Rectal smooth muscle tissue (tissue), 1 donor: ENCODE data around the gene RPRD1B.

Experiments used
- H3K27ac ChIP-seq: one replicate; pipeline ENCODE4 v1.7.0; 2013; ENCODE audit warnings: low read depth, low read length, inconsistent platforms
- H3K27me3 ChIP-seq: one replicate; pipeline ENCODE4 v1.7.0; 2013; ENCODE audit warnings: low read length; ENCODE audit not compliant: control insufficient read depth, insufficient read depth
- H3K36me3 ChIP-seq: one replicate; pipeline ENCODE4 v1.7.0; 2013; ENCODE audit warnings: low read length; ENCODE audit not compliant: control insufficient read depth, insufficient read depth
- H3K4me1 ChIP-seq: one replicate; pipeline ENCODE4 v1.7.0; 2013; ENCODE audit warnings: low read length; ENCODE audit not compliant: control insufficient read depth, insufficient read depth
- H3K4me3 ChIP-seq: one replicate; pipeline ENCODE4 v1.7.0; 2013; ENCODE audit warnings: low read length
- H3K9ac ChIP-seq: one replicate; pipeline ENCODE4 v1.7.0; 2013; ENCODE audit warnings: low read length

RPRD1B gene

DNA sequence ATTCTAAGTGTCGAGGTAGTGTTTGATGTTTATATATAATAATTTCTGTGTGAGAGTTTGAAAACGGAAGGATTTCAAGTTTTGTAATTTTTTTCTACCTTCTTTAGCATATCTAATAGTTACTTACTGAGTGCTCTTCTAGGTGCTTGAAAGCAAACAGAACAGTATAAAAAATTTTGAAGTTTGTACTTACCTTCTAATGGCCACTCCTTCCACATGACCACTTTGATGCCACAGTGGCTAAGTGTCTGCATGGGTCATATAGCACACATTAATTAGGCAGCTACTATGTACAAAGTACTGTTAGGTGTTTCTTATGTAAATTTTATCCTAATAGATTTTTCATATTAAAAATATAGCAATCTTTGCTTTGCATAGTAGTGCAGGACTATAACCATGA lies 21.1 kb downstream of the RPRD1B start:
- H3K9ac ChIP-seq: no peak overlapping the region
- no peak overlapping the region for H3K4me3 ChIP-seq
- H3K27me3 ChIP-seq: no peaks in the 10 kb centered on the region
- peaks cover 13% of the 10 kb centered on the region for H3K36me3 ChIP-seq
- H3K4me1 ChIP-seq: peaks cover 5% of the 10 kb centered on the region
- H3K27ac ChIP-seq: no peak overlapping the region

DNA sequence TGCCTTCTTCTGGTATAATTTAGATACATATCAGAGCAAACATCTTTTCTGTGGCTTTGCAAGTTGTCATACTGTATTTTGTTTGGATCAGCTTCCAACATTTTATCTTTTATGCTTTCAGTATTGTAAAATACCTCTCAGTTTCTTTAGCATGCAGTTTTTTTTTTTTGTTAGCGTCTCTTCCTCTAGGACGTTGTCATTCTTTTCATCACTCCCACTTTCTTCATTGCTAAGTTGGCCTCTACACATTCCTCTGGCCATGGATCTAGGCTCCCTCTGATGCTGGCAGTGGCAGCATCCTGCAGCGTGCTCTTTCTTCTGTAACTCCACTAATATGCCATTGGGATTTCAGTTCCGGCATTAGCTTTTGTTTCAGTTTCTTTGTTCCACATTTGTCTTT lies 21.7 kb downstream of the RPRD1B start:
- Histone ChIP-seq H3K4me1 (no peaks in the 10 kb centered on the region), H3K27ac (no peak overlapping the region), H3K4me3 (no peak overlapping the region), H3K36me3 (peaks cover 10% of the 10 kb centered on the region), H3K27me3 (no peaks in the 10 kb centered on the region), H3K9ac (no peak overlapping the region)

DNA sequence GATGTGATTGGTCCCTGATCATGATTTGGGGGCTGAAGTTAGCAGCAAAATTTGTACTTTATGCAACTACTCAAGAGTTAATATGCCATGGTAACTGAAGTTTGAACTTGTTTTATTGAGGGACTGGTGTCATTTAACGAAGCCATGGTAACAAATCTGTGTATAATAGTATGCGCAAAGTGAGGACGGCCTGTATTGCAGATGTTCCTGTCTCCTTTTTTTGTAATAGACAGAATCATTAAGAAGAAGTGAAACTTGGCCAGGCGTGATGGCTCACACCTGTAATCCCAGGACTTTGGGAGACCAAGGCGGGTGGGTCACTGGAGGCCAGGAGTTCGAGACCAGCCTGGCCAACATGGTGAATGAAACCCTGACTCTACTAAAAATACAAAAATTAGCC lies 22.3 kb downstream of the RPRD1B start:
- H3K9ac ChIP-seq: no peak overlapping the region
- H3K27me3 ChIP-seq: no peaks in the 10 kb centered on the region
- no peaks in the 10 kb centered on the region for H3K4me1 ChIP-seq
- H3K27ac ChIP-seq: no peak overlapping the region
- peaks cover 10% of the 10 kb centered on the region for H3K36me3 ChIP-seq
- H3K4me3 ChIP-seq: no peak overlapping the region

DNA sequence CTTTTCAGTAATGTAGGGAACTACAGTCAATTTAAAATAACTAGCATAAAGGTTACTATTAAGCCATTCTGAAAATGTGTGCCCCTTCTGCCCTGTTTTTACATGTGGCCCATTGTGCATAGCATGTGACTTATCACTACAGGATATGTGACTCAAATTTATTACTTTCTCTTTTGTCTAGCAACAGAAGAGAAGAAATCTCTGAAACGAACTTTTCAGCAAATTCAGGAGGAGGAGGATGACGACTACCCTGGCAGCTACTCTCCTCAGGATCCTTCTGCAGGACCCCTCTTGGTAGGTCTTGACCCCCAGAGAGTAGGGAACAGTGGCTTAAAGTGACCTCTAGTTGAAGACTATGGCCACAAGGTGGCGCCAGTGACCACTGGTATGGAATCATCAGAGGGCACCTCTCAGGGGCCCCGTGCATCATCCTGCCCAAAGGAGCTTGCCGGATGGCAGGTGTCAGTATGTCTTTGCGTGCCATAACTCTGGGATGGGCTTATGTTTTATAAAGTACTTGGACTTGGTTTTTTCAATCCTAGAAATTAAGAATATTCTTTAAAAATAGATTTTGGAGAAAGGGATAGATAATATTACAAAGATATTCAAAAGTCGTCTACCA lies 23.9 kb downstream of the RPRD1B start:
- H3K36me3 ChIP-seq: peaks cover 12% of the 10 kb centered on the region
- H3K27me3 ChIP-seq: no peaks in the 10 kb centered on the region
- H3K9ac ChIP-seq: no peak overlapping the region
- H3K27ac ChIP-seq: no peak overlapping the region
- H3K4me1 ChIP-seq: no peaks in the 10 kb centered on the region
- no peak overlapping the region for H3K4me3 ChIP-seq

DNA sequence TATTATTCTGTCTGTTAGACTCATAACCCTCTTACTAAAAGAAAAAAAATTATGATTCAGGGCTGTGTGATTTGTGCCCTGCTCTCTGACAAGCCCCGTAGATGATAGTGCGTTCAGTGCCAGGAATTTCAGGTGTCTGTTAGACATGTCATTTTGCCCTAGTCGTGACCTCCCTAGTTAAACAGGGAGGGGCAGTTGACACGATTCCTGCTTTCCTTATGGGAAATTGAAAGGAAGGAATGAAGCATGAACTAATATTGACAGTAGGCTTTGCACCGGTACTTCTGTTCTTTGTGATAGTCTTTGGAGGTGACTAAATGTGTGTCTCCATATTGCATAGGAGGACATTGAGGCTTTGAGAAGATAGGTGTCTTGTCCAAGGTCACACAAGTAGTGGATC lies 26.3 kb downstream of the RPRD1B start:
- peaks cover 22% of the 10 kb centered on the region for H3K36me3 ChIP-seq
- no peak overlapping the region for H3K9ac ChIP-seq
- H3K27ac ChIP-seq: no peak overlapping the region
- no peak overlapping the region for H3K4me3 ChIP-seq
- no peaks in the 10 kb centered on the region for H3K27me3 ChIP-seq
- no peaks in the 10 kb centered on the region for H3K4me1 ChIP-seq

DNA sequence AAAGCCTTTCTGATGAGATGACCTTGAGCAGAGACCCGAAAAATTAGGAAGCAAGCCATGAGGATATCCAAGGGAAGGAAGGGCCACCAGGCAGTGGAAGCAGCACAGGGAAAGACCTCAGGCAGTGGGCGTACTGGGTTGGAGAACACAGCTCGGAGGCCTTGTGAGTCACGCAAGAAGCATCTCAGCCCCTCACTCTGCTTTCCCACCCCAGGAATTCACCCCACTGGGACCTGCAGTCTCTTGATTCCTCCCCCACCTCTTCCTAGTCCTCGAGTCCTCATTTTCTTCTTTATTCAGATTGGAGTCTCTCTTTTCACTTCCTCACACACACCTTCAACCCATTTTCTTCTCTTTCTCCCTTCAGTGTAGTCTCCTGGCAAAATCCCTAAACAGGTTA lies 27.0 kb downstream of the RPRD1B start:
- Histone ChIP-seq H3K27me3 (no peaks in the 10 kb centered on the region), H3K4me1 (no peaks in the 10 kb centered on the region), H3K4me3 (no peak overlapping the region), H3K27ac (no peak overlapping the region), H3K9ac (no peak overlapping the region), H3K36me3 (peaks cover 22% of the 10 kb centered on the region)

DNA sequence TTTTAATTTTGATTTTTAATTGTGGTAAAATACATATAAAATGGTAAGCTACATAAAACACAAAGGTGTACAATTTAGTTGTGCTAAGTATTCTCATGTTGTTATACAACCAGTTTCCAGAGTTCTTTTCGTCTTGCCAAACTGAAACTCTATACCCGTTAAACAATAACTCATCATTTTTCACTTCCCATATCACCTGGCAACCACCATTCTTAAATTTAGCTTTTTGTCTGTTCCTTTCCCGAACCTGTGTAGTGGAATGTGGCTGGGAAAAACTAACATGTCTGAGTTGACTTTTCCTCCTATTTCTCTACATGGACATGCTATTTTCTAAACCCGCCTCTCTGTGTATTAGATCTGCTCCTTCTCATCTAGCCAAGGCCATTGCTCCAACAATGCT lies 27.6 kb downstream of the RPRD1B start:
- no peak overlapping the region for H3K27ac ChIP-seq
- no peak overlapping the region for H3K9ac ChIP-seq
- H3K27me3 ChIP-seq: no peaks in the 10 kb centered on the region
- H3K36me3 ChIP-seq: peaks cover 22% of the 10 kb centered on the region
- H3K4me3 ChIP-seq: no peak overlapping the region
- no peaks in the 10 kb centered on the region for H3K4me1 ChIP-seq

DNA sequence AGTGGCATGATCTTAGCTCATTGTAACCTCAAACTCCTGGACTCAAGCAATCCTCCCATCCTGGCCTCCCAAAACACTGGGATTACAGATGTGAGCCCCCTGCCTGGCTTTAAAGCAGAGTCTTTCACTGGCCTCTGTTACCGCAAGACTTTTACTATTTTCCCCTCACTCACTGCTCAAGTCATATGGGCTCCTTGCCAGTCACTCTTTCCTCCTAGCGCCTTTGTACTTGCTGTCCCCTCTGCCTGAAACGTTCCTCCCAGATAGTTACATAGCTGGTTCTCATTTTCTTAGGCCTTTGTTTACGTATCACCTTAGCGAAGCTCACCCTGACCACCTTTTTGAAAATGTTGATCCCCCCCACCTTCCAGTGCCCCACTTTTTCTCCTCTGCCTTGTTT lies 29.3 kb downstream of the RPRD1B start:
- Histone ChIP-seq H3K36me3 (peaks cover 28% of the 10 kb centered on the region), H3K9ac (no peak overlapping the region)

DNA sequence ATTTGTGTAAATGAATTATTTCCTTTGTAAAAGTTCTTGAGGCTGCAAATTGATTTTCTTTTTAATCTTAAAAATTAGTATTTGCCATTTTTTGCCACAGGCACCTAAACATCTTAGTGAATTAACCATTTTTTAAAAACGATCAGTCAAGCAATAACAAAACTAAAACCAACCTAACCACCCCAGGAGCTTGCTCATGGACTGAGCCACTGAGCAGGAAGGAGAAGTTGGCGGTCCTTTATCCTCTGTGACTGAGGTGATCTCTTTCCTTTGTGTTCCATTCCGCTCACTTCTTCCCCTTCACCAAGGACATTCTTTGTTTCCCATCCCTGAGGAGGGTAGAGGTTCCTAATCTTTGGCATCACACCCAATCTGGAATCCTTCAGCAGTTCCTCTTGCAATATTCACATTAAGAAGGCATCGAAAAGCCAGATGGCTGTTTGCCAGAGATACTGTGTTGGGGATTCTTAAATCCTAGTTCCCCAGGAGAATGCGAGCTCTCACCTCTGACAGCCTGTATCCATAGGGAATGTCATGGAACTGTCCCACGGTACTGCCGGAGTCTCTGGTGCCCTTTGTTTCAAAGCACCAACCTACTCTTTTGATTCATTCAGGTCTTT lies 30.5 kb downstream of the RPRD1B start:
- Histone ChIP-seq H3K9ac (no peak overlapping the region), H3K4me1 (no peaks in the 10 kb centered on the region), H3K4me3 (no peak overlapping the region), H3K27me3 (no peaks in the 10 kb centered on the region), H3K27ac (no peak overlapping the region), H3K36me3 (peaks cover 31% of the 10 kb centered on the region)

More for the DNA sequence above, 29.3 kb downstream of the RPRD1B start:
- H3K4me3 ChIP-seq: no peak overlapping the region
- no peaks in the 10 kb centered on the region for H3K4me1 ChIP-seq
- H3K27ac ChIP-seq: no peak overlapping the region
- H3K27me3 ChIP-seq: no peaks in the 10 kb centered on the region

DNA sequence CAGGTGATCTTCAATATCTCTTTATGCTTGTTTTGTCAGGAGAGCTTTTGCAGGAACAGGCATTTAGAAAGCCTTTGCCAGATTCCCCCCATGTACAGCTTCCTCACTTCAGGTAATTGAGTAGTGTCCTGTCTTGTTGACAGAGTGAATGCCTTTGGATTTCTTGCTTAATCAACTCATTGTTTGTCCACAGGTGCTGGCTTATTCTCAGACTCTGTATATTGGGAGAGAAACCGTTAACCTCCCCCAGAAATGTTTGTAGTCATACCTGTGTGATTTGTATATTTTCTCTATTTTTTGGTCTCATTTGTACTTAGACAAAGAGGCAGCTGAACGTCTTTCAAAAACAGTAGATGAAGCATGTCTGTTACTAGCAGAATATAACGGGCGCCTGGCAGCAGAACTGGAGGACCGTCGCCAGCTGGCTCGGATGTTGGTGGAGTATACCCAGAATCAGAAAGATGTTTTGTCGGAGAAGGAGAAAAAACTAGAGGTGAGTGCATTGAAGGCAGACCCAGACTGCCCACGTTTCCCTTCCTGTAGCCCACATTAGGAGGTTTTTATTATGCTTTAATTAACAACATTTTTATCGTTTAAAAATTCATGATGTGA lies 32.3 kb downstream of the RPRD1B start:
- H3K27ac ChIP-seq: no peak overlapping the region
- no peaks in the 10 kb centered on the region for H3K4me1 ChIP-seq
- H3K4me3 ChIP-seq: no peak overlapping the region
- H3K36me3 ChIP-seq: peaks cover 30% of the 10 kb centered on the region
- no peaks in the 10 kb centered on the region for H3K27me3 ChIP-seq
- H3K9ac ChIP-seq: no peak overlapping the region

DNA sequence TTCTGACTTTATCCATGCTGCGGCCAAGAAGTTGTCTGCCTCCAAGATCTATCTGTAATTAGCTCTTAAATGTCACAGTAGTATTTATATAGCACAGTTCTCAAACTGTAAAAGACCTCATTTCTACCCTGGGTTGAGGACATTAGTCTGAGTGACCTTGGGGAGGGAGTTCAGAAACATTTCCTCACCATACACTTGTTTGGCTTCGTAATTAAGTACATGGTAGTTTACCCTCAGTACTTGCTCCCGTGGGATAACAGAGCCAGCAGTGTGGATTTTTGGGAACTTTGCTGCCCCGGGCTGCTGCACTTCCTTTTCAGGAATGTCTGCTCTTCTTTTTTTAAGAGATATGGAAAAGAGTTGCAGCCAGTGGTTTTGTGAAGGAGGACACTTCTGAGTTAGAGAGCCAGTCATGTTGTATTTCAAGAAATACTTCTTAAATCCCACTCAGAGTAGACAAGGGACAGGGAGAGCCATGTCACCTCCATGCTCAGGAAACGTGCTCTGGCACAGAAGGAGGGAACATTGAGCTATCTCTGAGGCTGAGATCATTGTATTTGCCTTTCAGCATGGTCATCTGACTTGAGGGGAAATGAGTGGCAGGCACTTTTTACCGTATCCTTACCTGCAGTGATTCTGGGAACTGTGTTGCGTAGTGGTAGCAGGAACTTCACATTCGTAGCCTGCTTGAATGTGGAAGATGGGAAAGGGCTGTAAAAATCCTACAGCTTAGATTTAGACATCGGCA lies 33.6 kb downstream of the RPRD1B start:
- Histone ChIP-seq H3K36me3 (peaks cover 27% of the 10 kb centered on the region), H3K4me1 (no peaks in the 10 kb centered on the region), H3K27me3 (no peaks in the 10 kb centered on the region), H3K9ac (no peak overlapping the region), H3K4me3 (no peak overlapping the region), H3K27ac (no peak overlapping the region)

DNA sequence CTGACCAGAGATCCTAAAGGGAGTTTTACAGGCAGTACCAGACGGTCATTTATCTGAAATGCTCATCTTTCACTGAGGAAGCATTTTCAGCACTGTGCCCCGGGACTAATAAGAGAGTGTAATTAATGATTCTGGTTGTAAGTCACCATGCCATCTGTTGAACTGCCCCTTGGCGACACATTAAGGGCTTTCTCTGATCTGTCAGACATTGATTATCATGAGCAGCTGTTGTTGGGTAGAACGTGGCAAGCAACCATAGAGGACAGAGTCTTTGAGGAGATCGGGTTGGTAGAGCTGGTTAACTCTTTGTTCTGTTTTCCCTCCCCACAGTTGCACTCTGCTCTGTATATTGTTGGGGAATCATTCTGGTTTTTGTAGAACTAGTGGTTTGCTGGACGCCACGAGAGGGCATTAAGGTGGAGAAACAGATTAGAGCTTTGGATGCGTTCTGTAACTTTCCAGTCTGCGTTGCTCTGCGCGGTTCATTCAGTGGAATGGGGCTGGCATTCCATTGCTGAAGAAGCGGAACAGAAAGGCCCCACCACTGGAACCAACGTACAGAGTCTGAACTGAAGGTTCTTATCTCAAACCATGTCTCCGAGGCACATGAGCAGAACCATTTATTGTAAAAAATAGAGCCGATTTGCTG lies 34.3 kb downstream of the RPRD1B start:
- peaks cover 2% of the 10 kb centered on the region for H3K4me1 ChIP-seq
- H3K9ac ChIP-seq: no peak overlapping the region
- H3K27ac ChIP-seq: no peak overlapping the region
- peaks cover 25% of the 10 kb centered on the region for H3K36me3 ChIP-seq
- no peaks in the 10 kb centered on the region for H3K27me3 ChIP-seq
- no peak overlapping the region for H3K4me3 ChIP-seq
